Lower lobe of right lung (tissue), 2 donors: Measurements from ENCODE around the gene OBSCN. TPM values are rescaled to one million over a fixed set of nuclear protein-coding genes. Genes with fewer than 3 reads are reported as not detected.

ENCODE experiments used
- ATAC-seq, 2 donors: fragments of 200-7000 bp; cut with Tn5 transposase; one replicate each; pipeline ENCODE4 v1.9.1; 2020 to 2022; ENCODE audit warnings: mild to moderate bottlenecking in 2 of 2, moderate library complexity in 2 of 2
- DNase-seq: peaks from one replicate; pipeline ENCODE4 v3.0.0-alpha.2; 2020
- H3K27ac ChIP-seq: fragments of 200-600 bp; one replicate; pipeline ENCODE4 v1.8.0; 2022
- H3K27me3 ChIP-seq: fragments of 200-600 bp; one replicate; pipeline ENCODE4 v1.8.0; 2022; ENCODE audit warnings: low read depth
- H3K36me3 ChIP-seq: fragments of 200-600 bp; one replicate; pipeline ENCODE4 v1.8.0; 2022; ENCODE audit warnings: mild to moderate bottlenecking
- H3K4me1 ChIP-seq: fragments of 200-600 bp; one replicate; pipeline ENCODE4 v1.8.0; 2022
- H3K4me3 ChIP-seq: fragments of 200-600 bp; one replicate; pipeline ENCODE4 v1.8.0; 2022; ENCODE audit warnings: mild to moderate bottlenecking
- H3K9me3 ChIP-seq: fragments of 200-600 bp; one replicate; pipeline ENCODE4 v1.8.0; 2022
- CTCF ChIP-seq: fragments of 200-600 bp; IDR thresholded peaks from one replicate; pipeline ENCODE4 v1.8.0; 2022; ENCODE audit warnings: antibody characterized with exemption, mild to moderate bottlenecking
- intact Hi-C: fragments of 100-400 bp; cut with DNase I; formaldehyde crosslinking; loops from one replicate; pipeline ENCODE4 v1.11.0; 2022
- total RNA-seq: library from RNA; stranded (reverse); fragmentation: NEBNext Ultra II Directional; extraction: Animal tissue kit (Norgen Biotek cat#: 25700); gene quantifications from one replicate; pipeline ENCODE4 v1.2.1, GENCODE V29; 2021
- donor health status: DM: no; HTN: yes; CAD: no; lungs with severe emphysema.

The OBSCN gene
- total RNA-seq, 1 donor from 2014 or later = 35.6 TPM

- H3K4me3 ChIP-seq = no peak overlapping the region
- H3K4me1 ChIP-seq = no peaks in the 10 kb centered on the region
- intact Hi-C loops = no loop called here
- ATAC-seq (no peak), DNase-seq (peak; percentile 24)
- no peak for TF ChIP-seq CTCF
- peaks cover 17% of the 10 kb centered on the region for H3K36me3 ChIP-seq
- H3K9me3 ChIP-seq = no peaks in the 10 kb centered on the region
- no peak overlapping the region for H3K27ac ChIP-seq
- no peaks in the 10 kb centered on the region for H3K27me3 ChIP-seq
Measured at GRCh38 chr1:228344631-228345072, 136.8 kb downstream of the OBSCN start.

- ATAC-seq (no peak), DNase-seq (peak; percentile 28)
- no peak overlapping the region for H3K4me3 ChIP-seq
- intact Hi-C loops = no loop called here
- H3K27me3 ChIP-seq = no peaks in the 10 kb centered on the region
- no peaks in the 10 kb centered on the region for H3K9me3 ChIP-seq
- no peaks in the 10 kb centered on the region for H3K4me1 ChIP-seq
- no peak for TF ChIP-seq CTCF
- H3K36me3 ChIP-seq = peaks cover 14% of the 10 kb centered on the region
- no peak overlapping the region for H3K27ac ChIP-seq
Measured at GRCh38 chr1:228345201-228345930, 137.5 kb downstream of the OBSCN start.

- H3K4me1 ChIP-seq = no peaks in the 10 kb centered on the region
- H3K27me3 ChIP-seq = no peaks in the 10 kb centered on the region
- no peak overlapping the region for H3K27ac ChIP-seq
- no peaks in the 10 kb centered on the region for H3K9me3 ChIP-seq
- no peak for TF ChIP-seq CTCF
- intact Hi-C loops = no loop called here
- no peak for ATAC-seq
- no peak overlapping the region for H3K4me3 ChIP-seq
- peak; percentile 24 for DNase-seq
- peaks cover 6% of the 10 kb centered on the region for H3K36me3 ChIP-seq
Measured at GRCh38 chr1:228346731-228347130, 138.9 kb downstream of the OBSCN start.

- peak; percentile 14 for DNase-seq
- no peaks in the 10 kb centered on the region for H3K27me3 ChIP-seq
- no peak for ATAC-seq
- H3K4me1 ChIP-seq = no peaks in the 10 kb centered on the region
- H3K27ac ChIP-seq = no peak overlapping the region
- H3K36me3 ChIP-seq = peaks cover 10% of the 10 kb centered on the region
- H3K4me3 ChIP-seq = no peak overlapping the region
- no peaks in the 10 kb centered on the region for H3K9me3 ChIP-seq
- intact Hi-C loops = no loop called here
- TF ChIP-seq CTCF = no peak
Measured at GRCh38 chr1:228347181-228347580, 139.3 kb downstream of the OBSCN start.

- no peak for ATAC-seq
- peaks cover 13% of the 10 kb centered on the region for H3K36me3 ChIP-seq
- TF ChIP-seq CTCF = no peak
- intact Hi-C loops = no loop called here
- H3K9me3 ChIP-seq = no peaks in the 10 kb centered on the region
- no peaks in the 10 kb centered on the region for H3K27me3 ChIP-seq
- DNase-seq = no peak
- no peak overlapping the region for H3K27ac ChIP-seq
- H3K4me3 ChIP-seq = no peak overlapping the region
- H3K4me1 ChIP-seq = no peaks in the 10 kb centered on the region
Measured at GRCh38 chr1:228348708-228349467, 141.0 kb downstream of the OBSCN start.
